Hepatocyte (in vitro differentiated cells): Measurements from ENCODE around the gene DUSP15. TPM values are rescaled to one million over a fixed set of nuclear protein-coding genes. Genes with fewer than 3 reads are reported as not detected.
"Not testable (repeated sequence)": the region's sequence is repeated elsewhere in the genome, so short reads cannot be mapped to it uniquely, and the experiment has no call there.

Experiments used
- DNase-seq: peaks from one replicate; pipeline ENCODE4 v3.0.0-alpha.2; 2016; ENCODE audit warnings: low spot score
- H2AFZ ChIP-seq: fragments of 200-600 bp; sonication (generic); 2 replicates; pipeline ENCODE4 v1.6.0; 2016; ENCODE audit warnings: antibody characterized with exemption, mild to moderate bottlenecking
- H3K27ac ChIP-seq: fragments of 200-600 bp; sonication (generic); 2 replicates; pipeline ENCODE4 v1.5.1; 2016; ENCODE audit warnings: mild to moderate bottlenecking
- H3K27me3 ChIP-seq: fragments of 200-600 bp; sonication (generic); 2 replicates; pipeline ENCODE4 v1.6.1; 2016
- H3K36me3 ChIP-seq: fragments of 200-600 bp; sonication (generic); replicated peaks from 2 replicates; pipeline ENCODE4 v1.5.1; 2016; ENCODE audit warnings: low read depth; ENCODE audit not compliant: insufficient read depth
- H3K4me1 ChIP-seq: fragments of 200-600 bp; sonication (generic); 2 replicates; pipeline ENCODE4 v1.5.1; 2016; ENCODE audit warnings: mild to moderate bottlenecking, moderate library complexity; ENCODE audit not compliant: insufficient read depth
- H3K4me2 ChIP-seq: fragments of 200-600 bp; sonication (generic); 2 replicates; pipeline ENCODE4 v1.6.0; 2016
- H3K4me3 ChIP-seq: fragments of 200-600 bp; sonication (generic); 2 replicates; pipeline ENCODE4 v1.5.1; 2016; ENCODE audit warnings: mild to moderate bottlenecking
- H3K79me2 ChIP-seq: fragments of 200-600 bp; sonication (generic); 2 replicates; pipeline ENCODE4 v1.6.0; 2017; ENCODE audit warnings: mild to moderate bottlenecking
- H3K9me2 ChIP-seq: fragments of 200-600 bp; sonication (generic); replicated peaks from 2 replicates; pipeline ENCODE4 v1.6.0; 2017; ENCODE audit warnings: mild to moderate bottlenecking; ENCODE audit not compliant: insufficient read depth
- H3K9me3 ChIP-seq: fragments of 200-600 bp; sonication (generic); 2 replicates; pipeline ENCODE4 v1.5.1; 2016; ENCODE audit warnings: low read depth, mild to moderate bottlenecking
- H4K20me1 ChIP-seq: fragments of 200-600 bp; sonication (generic); 2 replicates; pipeline ENCODE4 v1.6.0; 2016; ENCODE audit warnings: mild to moderate bottlenecking; ENCODE audit not compliant: insufficient read depth, poor library complexity, severe bottlenecking
- EZH2 ChIP-seq: fragments of 200-600 bp; sonication (generic); IDR thresholded peaks from 2 replicates; pipeline ENCODE4 v1.6.1; 2016; ENCODE audit warnings: antibody characterized with exemption, mild to moderate bottlenecking, borderline replicate concordance
- EZH2phosphoT487 ChIP-seq: fragments of 200-600 bp; sonication (generic); IDR thresholded peaks from one replicate; pipeline ENCODE4 v1.6.1; 2018; ENCODE audit warnings: antibody characterized with exemption, mild to moderate bottlenecking, low read depth, moderate library complexity; ENCODE audit not compliant: unreplicated experiment, severe bottlenecking
- WGBS: methylation state at CpG from one replicate; pipeline ENCODE4 v1.1.6; 2016; ENCODE audit warnings: low lambda C conversion rate; ENCODE audit errors: missing lambda C conversion rate; 5-methylcytosine and 5-hydroxymethylcytosine counted together
- polyA plus RNA-seq: library from polyadenylated mRNA; unstranded; fragments of >200 nt; fragmentation: Nextera tagmentation; extraction: Ambion mirVana; gene quantifications from 2 replicates; pipeline ENCODE4 v1.2.1, GENCODE V29; 2016
- total RNA-seq: library from RNA; depleted of rRNA; stranded (reverse); fragments of >200 nt; gene quantifications from 2 replicates; pipeline ENCODE4 v1.2.3, GENCODE V29; 2014
- TF ChIP-seq, protein P1 (sequence below): fragments of 200-600 bp; sonication (generic); IDR thresholded peaks from 2 replicates; pipeline ENCODE4 v1.5.1; 2016; ENCODE audit warnings: antibody characterized with exemption, mild to moderate bottlenecking; ENCODE audit not compliant: poor library complexity

The DUSP15 gene, protein sequence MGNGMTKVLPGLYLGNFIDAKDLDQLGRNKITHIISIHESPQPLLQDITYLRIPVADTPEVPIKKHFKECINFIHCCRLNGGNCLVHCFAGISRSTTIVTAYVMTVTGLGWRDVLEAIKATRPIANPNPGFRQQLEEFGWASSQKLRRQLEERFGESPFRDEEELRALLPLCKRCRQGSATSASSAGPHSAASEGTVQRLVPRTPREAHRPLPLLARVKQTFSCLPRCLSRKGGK
- 23.0 and 23.5 TPM in 2 replicates for total RNA-seq
- polyA plus RNA-seq, result 10.2 and 12.2 TPM in 2 replicates

DNA sequence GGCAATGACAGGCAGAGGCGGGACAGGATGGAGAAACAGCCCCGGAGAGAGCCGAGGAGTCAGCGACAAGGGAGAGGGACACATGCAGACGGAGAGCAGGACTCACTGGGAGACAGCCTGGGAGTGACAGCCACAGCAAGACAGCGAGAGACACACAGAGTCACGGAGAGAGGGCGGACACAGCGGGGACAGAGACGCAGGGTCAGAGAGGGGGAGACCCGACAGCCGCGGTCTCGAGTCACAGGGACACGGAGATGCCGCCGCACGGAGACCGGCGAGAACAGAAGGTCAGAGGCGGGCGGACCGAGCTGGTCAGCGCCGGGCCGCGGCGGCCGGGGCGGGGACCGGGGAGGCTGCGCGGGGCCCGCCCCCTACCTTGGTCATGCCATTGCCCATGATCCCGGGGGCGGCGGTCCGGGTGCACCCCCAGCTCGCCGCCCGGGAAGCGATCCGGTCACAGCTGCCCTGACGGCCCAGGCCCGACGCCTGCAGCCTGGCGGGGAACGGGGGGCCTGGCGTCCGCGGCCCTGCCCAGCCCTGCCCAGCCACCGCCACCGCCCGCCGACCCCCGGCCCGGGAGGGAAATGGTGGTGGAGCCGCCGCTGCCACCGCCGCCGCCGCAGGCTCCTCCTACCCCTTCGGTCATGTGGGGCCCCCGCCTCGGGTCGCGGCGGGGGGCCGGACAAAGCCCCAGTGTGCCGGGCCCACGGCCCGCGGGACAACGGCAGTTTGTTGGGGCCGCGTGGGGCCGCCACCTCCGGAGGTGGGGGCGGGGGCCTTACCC lies at the start of gene DUSP15, which contains the start of gene TTLL9:
DUSP15 (minus strand) TSS at position 586 of the 784 bp plus-strand sequence; CDS start at position 396, 190 bp downstream.
TTLL9 (plus strand) TSS at position 693 of the 784 bp plus-strand sequence. CDS start 493 bp downstream, outside the sequence.
- DNase-seq, result peak; percentile 89
- peaks cover 11% of the 10 kb centered on the region for H3K79me2 ChIP-seq
- WGBS, result 4% methylated on average over 35 of the region's 80 CpGs
- peaks cover 17% of the 10 kb centered on the region for H3K4me1 ChIP-seq
- H3K4me2 ChIP-seq, result peak within 1 kb of the TSS; percentile 93
- H3K36me3 ChIP-seq, result no peaks in the 10 kb centered on the region
- peak within 1 kb of the TSS; percentile 86 for H3K27ac ChIP-seq
- no peaks in the 10 kb centered on the region for H3K27me3 ChIP-seq
- no peaks in the 10 kb centered on the region for H3K9me3 ChIP-seq
- H4K20me1 ChIP-seq, result no peaks in the 10 kb centered on the region
- H2AFZ ChIP-seq, result peak within 1 kb of the TSS; percentile 71
- no peak for TF ChIP-seq EZH2
- TF ChIP-seq, protein P1, sequence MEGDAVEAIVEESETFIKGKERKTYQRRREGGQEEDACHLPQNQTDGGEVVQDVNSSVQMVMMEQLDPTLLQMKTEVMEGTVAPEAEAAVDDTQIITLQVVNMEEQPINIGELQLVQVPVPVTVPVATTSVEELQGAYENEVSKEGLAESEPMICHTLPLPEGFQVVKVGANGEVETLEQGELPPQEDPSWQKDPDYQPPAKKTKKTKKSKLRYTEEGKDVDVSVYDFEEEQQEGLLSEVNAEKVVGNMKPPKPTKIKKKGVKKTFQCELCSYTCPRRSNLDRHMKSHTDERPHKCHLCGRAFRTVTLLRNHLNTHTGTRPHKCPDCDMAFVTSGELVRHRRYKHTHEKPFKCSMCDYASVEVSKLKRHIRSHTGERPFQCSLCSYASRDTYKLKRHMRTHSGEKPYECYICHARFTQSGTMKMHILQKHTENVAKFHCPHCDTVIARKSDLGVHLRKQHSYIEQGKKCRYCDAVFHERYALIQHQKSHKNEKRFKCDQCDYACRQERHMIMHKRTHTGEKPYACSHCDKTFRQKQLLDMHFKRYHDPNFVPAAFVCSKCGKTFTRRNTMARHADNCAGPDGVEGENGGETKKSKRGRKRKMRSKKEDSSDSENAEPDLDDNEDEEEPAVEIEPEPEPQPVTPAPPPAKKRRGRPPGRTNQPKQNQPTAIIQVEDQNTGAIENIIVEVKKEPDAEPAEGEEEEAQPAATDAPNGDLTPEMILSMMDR, result no peak
- no peak for TF ChIP-seq EZH2phosphoT487
- H3K9me2 ChIP-seq, result no peaks in the 10 kb centered on the region
- peak within 1 kb of the TSS; percentile 80 for H3K4me3 ChIP-seq

DNA sequence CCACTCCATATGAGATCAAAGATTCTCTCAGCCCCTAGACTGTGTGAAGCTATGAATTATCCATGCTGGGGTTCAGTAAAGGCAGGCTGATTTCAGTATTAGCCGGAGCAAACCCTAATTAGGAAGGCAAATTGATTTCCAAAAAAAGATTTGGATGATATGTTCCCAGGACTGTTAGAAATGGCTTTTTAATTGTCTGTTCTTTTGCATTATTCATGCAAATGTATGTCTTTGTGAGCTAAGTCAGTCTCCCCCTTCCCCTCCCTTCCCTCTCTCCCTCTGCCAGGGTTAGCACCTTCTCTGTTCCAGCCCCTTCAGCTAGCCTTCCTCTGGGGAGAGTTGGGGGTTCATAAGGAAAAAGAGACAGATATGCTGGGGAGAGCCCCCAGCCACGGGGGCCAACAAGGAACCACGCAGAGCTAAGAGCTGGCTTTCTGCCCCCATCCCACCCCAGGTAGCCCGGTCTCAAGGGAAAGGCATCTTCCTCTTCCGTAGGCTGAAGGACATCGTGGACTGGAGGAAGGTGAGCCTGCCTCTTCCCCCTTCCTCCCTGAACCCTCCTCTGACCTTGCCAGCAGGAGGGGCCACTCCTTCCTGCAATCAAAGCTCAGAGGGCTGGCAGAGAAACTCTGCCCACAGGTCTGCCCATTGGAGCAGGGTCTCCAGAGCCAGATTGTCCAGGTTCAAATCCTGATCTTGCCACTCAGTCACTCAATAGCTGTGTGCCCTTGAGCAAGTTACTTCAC lies 49.3 kb upstream of the DUSP15 start:
- Histone ChIP-seq H3K36me3 (no peaks in the 10 kb centered on the region), H3K27me3 (no peaks in the 10 kb centered on the region), H3K4me3 (no peak overlapping the region), H3K9me3 (no peaks in the 10 kb centered on the region), H3K4me1 (peaks cover 15% of the 10 kb centered on the region), H3K4me2 (no peak overlapping the region), H3K9me2 (no peaks in the 10 kb centered on the region), H3K27ac (no peak overlapping the region), H4K20me1 (no peaks in the 10 kb centered on the region), H3K79me2 (no peaks in the 10 kb centered on the region), H2AFZ (no peak overlapping the region)
- no peak for TF ChIP-seq EZH2phosphoT487
- no peak for TF ChIP-seq EZH2
- TF ChIP-seq, protein P1, result no peak
- no peak for DNase-seq
- 70% methylated on average over 6 of the region's 6 CpGs for WGBS

DNA sequence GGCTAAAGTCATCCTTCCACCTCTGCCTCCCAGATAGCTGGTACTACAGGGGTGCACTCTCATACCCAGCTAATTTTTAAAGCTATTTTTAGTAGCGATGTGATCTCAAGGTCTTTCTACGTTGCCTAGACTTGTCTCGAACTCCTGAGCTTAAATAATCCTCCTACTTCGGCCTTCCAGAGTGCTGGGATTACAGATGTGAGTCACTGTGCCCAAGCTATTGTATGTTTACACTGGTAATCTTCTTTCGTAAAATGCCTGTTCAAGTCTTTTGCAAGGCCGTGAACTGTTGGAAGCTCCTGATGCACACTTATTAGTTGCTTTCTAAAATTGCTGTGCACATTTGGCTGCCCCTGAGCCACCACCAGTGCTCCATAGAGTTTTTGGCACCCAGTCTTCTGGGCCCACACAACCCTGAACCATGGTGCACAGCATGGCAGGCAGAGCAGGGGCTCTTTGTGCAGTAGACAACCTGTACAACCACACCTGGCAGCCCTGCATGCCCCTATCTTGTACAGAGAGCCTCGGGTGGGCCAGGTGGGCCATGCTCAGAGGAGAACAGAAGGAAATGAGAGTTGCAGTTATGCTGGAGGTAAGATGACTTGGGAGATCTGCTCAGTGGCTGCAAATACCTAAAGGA lies 48.3 kb upstream of the DUSP15 start:
- TF ChIP-seq, protein P1, result no peak
- TF ChIP-seq EZH2phosphoT487, result no peak
- no peak for TF ChIP-seq EZH2
- Histone ChIP-seq H3K4me2 (peak overlapping the region; percentile 63), H3K27me3 (no peaks in the 10 kb centered on the region), H4K20me1 (no peaks in the 10 kb centered on the region), H3K9me2 (no peaks in the 10 kb centered on the region), H3K36me3 (no peaks in the 10 kb centered on the region), H2AFZ (no peak overlapping the region), H3K27ac (peak overlapping the region; percentile 60), H3K9me3 (no peaks in the 10 kb centered on the region), H3K79me2 (no peaks in the 10 kb centered on the region), H3K4me1 (peaks cover 21% of the 10 kb centered on the region), H3K4me3 (no peak overlapping the region)
- peak; percentile 54 for DNase-seq
- WGBS, result 42% methylated on average over 7 of the region's 7 CpGs

DNA sequence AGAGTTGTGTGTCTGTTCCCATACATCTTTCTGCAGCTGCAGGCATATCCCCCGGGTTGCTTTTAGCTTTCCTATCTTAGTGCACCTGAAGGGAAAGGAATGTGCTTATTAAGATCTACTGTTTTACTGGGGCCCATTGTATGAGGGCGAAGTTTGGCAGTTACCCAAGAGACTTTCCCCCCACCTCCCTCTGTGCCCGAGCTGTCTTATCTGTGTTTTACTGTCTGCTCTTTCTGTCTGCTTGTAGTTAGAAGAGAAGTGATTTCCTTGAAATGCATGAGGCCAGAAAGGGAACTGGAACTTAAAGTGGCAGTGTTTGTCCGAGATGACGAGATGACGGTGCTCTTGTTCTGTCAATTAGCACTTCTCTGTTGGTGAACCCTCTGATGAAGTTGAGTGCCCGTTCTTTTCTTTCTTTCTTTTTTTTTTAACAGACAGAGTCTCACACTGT lies 47.7 kb upstream of the DUSP15 start:
- WGBS, result 12% methylated on average over 7 of the region's 7 CpGs
- Histone ChIP-seq H3K4me1 (peaks cover 21% of the 10 kb centered on the region), H3K4me2 (peak overlapping the region; percentile 63), H2AFZ (peak overlapping the region; percentile 3), H3K27ac (peak overlapping the region; percentile 60)
- H3K79me2 ChIP-seq, H3K27me3 ChIP-seq, DNase-seq, H3K9me2 ChIP-seq, H3K36me3 ChIP-seq, H3K4me3 ChIP-seq, H4K20me1 ChIP-seq, H3K9me3 ChIP-seq: not testable (repeated sequence)
